Suprapubic skin (tissue), 3 donors: ENCODE measurements around the gene PPP1R14C.

Source experiments
- EP300 ChIP-seq: sonication (generic); formaldehyde crosslinking; IDR thresholded peaks from one replicate; pipeline ENCODE4 v1.6.1; 2017; ENCODE audit warnings: antibody characterized with exemption
- POLR2A ChIP-seq, 2 donors: fragments of 450-650 bp; IDR thresholded peaks; one replicate each; pipeline ENCODE4 v1.6.1; 2017; ENCODE audit warnings: antibody characterized with exemption in 2 of 2, mild to moderate bottlenecking in 2 of 2, moderate library complexity in 2 of 2
- TF ChIP-seq, protein P1 (sequence below), 2 donors: fragments of 200-600 bp in 1 of 2; fragments of 450-650 bp in 1 of 2; sonication (generic) in 1 of 2; IDR thresholded peaks; one replicate each; pipeline ENCODE4 v1.5.1; 2016 to 2019; ENCODE audit warnings: antibody characterized with exemption in 2 of 2, mild to moderate bottlenecking in 1 of 2, moderate library complexity in 1 of 2

DNA sequence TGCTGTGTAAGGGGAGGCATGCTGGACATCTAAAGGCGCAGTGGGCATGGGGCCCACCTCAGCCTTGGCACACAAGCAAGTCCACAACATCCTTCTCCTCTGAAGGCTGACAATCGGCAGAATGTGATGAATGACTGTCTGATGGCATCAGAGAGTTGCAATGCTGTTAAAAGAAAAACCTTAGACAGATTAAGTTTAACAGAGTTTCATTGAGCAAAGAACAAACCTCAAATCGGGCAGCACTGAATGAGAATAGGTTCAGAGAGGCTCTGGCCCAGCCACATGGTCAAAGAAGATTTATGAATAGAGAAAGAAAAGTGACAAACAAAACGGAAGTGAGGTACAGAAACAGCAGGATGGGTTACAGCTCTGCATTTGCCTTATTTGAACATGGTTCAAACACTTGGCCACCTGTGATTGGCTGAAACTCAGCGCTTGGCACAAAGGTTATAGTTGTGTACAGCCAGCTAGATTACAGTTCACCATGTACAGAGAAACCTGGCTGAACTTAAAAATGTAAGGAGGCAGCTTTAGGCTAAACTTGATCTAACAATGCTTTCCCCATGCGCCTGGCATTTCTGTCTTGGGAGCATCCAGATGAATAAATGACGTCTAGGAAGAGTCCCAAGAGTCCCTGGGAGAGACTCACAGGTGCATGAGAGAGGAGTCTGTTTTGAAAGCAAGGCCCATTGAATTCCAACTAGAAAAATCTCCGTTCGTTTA is 127.6 kb downstream of the PPP1R14C start:
- TF ChIP-seq, protein P1, sequence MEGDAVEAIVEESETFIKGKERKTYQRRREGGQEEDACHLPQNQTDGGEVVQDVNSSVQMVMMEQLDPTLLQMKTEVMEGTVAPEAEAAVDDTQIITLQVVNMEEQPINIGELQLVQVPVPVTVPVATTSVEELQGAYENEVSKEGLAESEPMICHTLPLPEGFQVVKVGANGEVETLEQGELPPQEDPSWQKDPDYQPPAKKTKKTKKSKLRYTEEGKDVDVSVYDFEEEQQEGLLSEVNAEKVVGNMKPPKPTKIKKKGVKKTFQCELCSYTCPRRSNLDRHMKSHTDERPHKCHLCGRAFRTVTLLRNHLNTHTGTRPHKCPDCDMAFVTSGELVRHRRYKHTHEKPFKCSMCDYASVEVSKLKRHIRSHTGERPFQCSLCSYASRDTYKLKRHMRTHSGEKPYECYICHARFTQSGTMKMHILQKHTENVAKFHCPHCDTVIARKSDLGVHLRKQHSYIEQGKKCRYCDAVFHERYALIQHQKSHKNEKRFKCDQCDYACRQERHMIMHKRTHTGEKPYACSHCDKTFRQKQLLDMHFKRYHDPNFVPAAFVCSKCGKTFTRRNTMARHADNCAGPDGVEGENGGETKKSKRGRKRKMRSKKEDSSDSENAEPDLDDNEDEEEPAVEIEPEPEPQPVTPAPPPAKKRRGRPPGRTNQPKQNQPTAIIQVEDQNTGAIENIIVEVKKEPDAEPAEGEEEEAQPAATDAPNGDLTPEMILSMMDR (IDR thresholded peaks at IDR 0.05) = no peak
- TF ChIP-seq EP300 = no peak
- TF ChIP-seq POLR2A (IDR thresholded peaks at IDR 0.05) = no peak
